H9 (cell line): ENCODE results near the gene TMEM273. TPM values are rescaled to one million over a fixed set of nuclear protein-coding genes. Genes with fewer than 3 reads are reported as not detected.

ENCODE experiments used
- DNase-seq: peaks from one replicate; pipeline ENCODE4 v3.0.0-alpha.2; 2017
- H2AFZ ChIP-seq: one replicate; pipeline ENCODE4 v1.6.1; 2013; ENCODE audit warnings: mild to moderate bottlenecking, low read length, control low read depth, moderate library complexity
- H2AK5ac ChIP-seq: 2 replicates; pipeline ENCODE4 v1.6.1; 2013; ENCODE audit warnings: low read length, control low read depth, mixed read lengths; ENCODE audit not compliant: insufficient read length
- H2BK120ac ChIP-seq: one replicate; pipeline ENCODE4 v1.6.1; 2013; ENCODE audit warnings: low read depth, mild to moderate bottlenecking, low read length, control low read depth, inconsistent platforms; ENCODE audit not compliant: poor library complexity, severe bottlenecking
- H2BK12ac ChIP-seq: 2 replicates; pipeline ENCODE4 v1.6.1; 2013; ENCODE audit warnings: low read length, control low read depth, mixed read lengths, low read depth; ENCODE audit not compliant: insufficient read length
- H2BK15ac ChIP-seq: 2 replicates; pipeline ENCODE4 v1.6.1; 2013; ENCODE audit warnings: low read depth, low read length, control low read depth
- H2BK20ac ChIP-seq: one replicate; pipeline ENCODE4 v1.6.1; 2013; ENCODE audit warnings: low read depth, mild to moderate bottlenecking, low read length, control low read depth, inconsistent platforms; ENCODE audit not compliant: poor library complexity, severe bottlenecking
- H2BK5ac ChIP-seq: 2 replicates; pipeline ENCODE4 v1.6.1; 2013; ENCODE audit warnings: low read length, control low read depth, mixed read lengths; ENCODE audit not compliant: insufficient read length
- H3K14ac ChIP-seq: 2 replicates; pipeline ENCODE4 v1.6.1; 2013; ENCODE audit warnings: low read length, control low read depth; ENCODE audit not compliant: insufficient read depth
- H3K18ac ChIP-seq: 2 replicates; pipeline ENCODE4 v1.6.1; 2013; ENCODE audit warnings: low read depth, mild to moderate bottlenecking, mixed read lengths, low read length, control low read depth; ENCODE audit not compliant: insufficient read length
- H3K23ac ChIP-seq: 2 replicates; pipeline ENCODE4 v1.6.1; 2013; ENCODE audit warnings: low read length, control low read depth, mixed read lengths, low read depth; ENCODE audit not compliant: insufficient read length
- H3K23me2 ChIP-seq: 2 replicates; pipeline ENCODE4 v1.6.1; 2013; ENCODE audit warnings: low read depth, mild to moderate bottlenecking, mixed read lengths, low read length, control low read depth; ENCODE audit not compliant: insufficient read length, poor library complexity, severe bottlenecking
- H3K27ac ChIP-seq: 2 replicates; pipeline ENCODE4 v1.5.1; 2013; ENCODE audit warnings: low read length, control low read depth, mixed read lengths, low read depth; ENCODE audit not compliant: insufficient read length
- H3K27me3 ChIP-seq: 2 replicates; pipeline ENCODE4 v1.6.1; 2013; ENCODE audit warnings: low read length, control low read depth, inconsistent platforms; ENCODE audit not compliant: insufficient read depth
- H3K4ac ChIP-seq: 2 replicates; pipeline ENCODE4 v1.6.1; 2013; ENCODE audit warnings: low read depth, mild to moderate bottlenecking, control low read depth, inconsistent platforms, low read length, moderate library complexity
- H3K4me1 ChIP-seq: 2 replicates; pipeline ENCODE4 v1.6.1; 2013; ENCODE audit warnings: low read length, control low read depth, inconsistent platforms; ENCODE audit not compliant: insufficient read depth
- H3K4me2 ChIP-seq: 2 replicates; pipeline ENCODE4 v1.6.1; 2013; ENCODE audit warnings: low read length, control low read depth, mixed read lengths; ENCODE audit not compliant: insufficient read length, insufficient read depth
- H3K56ac ChIP-seq: 2 replicates; pipeline ENCODE4 v1.6.1; 2013; ENCODE audit warnings: low read depth, mild to moderate bottlenecking, mixed read lengths, low read length, control low read depth; ENCODE audit not compliant: insufficient read length
- H3K79me1 ChIP-seq: 2 replicates; pipeline ENCODE4 v1.6.1; 2013; ENCODE audit warnings: low read depth, mild to moderate bottlenecking, moderate library complexity, low read length, control low read depth, inconsistent platforms; ENCODE audit not compliant: insufficient read depth, poor library complexity, severe bottlenecking
- H3K79me2 ChIP-seq: 2 replicates; pipeline ENCODE4 v1.6.1; 2013; ENCODE audit warnings: low read length, control low read depth, inconsistent platforms; ENCODE audit not compliant: insufficient read depth
- H3K9ac ChIP-seq: 2 replicates; pipeline ENCODE4 v1.6.1; 2013; ENCODE audit warnings: low read length, control low read depth, mixed read lengths; ENCODE audit not compliant: insufficient read length; ENCODE audit errors: extremely low read depth
- H3K9me3 ChIP-seq: one replicate; pipeline ENCODE4 v1.6.1; 2013; ENCODE audit warnings: low read depth, low read length, inconsistent platforms; ENCODE audit not compliant: control insufficient read depth
- H3T11ph ChIP-seq: one replicate; pipeline ENCODE4 v1.6.1; 2013; ENCODE audit warnings: mild to moderate bottlenecking, low read length, control low read depth, inconsistent platforms
- H4K20me1 ChIP-seq: one replicate; pipeline ENCODE4 v1.6.1; 2013; ENCODE audit not compliant: control insufficient read depth, insufficient read length, insufficient read depth
- H4K5ac ChIP-seq: 2 replicates; pipeline ENCODE4 v1.6.1; 2013; ENCODE audit warnings: low read depth, mild to moderate bottlenecking, mixed read lengths, low read length, control low read depth; ENCODE audit not compliant: insufficient read length
- H4K8ac ChIP-seq: replicated peaks from 2 replicates; pipeline ENCODE4 v1.6.1; 2013; ENCODE audit warnings: low read length, control low read depth, mixed read lengths, low read depth; ENCODE audit not compliant: insufficient read length
- H4K91ac ChIP-seq: 2 replicates; pipeline ENCODE4 v1.6.1; 2013; ENCODE audit warnings: low read depth, mild to moderate bottlenecking, moderate library complexity, mixed read lengths, low read length, control low read depth; ENCODE audit not compliant: insufficient read length
- H3K27ac Mint-ChIP-seq, 3 experiments: 2 replicates in 2 of 3; 3 replicates in 1 of 3; pipeline ENCODE4 v1.8.0; 2020 to 2021; ENCODE audit warnings: mixed read lengths in 3 of 3, mild to moderate bottlenecking in 1 of 3, moderate library complexity in 1 of 3
- H3K27me3 Mint-ChIP-seq: 2 replicates; pipeline ENCODE4 v1.8.0; 2021; ENCODE audit warnings: low read depth, mild to moderate bottlenecking, moderate library complexity, mixed read lengths
- H3K36me3 Mint-ChIP-seq, 3 experiments: 2 replicates in 2 of 3; 3 replicates in 1 of 3; pipeline ENCODE4 v1.8.0; 2020 to 2021; ENCODE audit warnings: low read depth in 3 of 3, mixed read lengths in 3 of 3; ENCODE audit not compliant: insufficient read depth in 1 of 3
- H3K4me1 Mint-ChIP-seq, 2 experiments: 2 replicates each; pipeline ENCODE4 v1.8.0; 2020; ENCODE audit warnings: mixed read lengths in 2 of 2
- H3K4me3 Mint-ChIP-seq, 2 experiments: 2 replicates in 1 of 2; 3 replicates in 1 of 2; pipeline ENCODE4 v1.8.0; 2020 to 2021; ENCODE audit warnings: mild to moderate bottlenecking in 2 of 2, mixed read lengths in 2 of 2, moderate library complexity in 1 of 2
- H3K9me3 Mint-ChIP-seq, 2 experiments: 2 replicates in 1 of 2; 3 replicates in 1 of 2; pipeline ENCODE4 v1.8.0; 2020; ENCODE audit warnings: mild to moderate bottlenecking in 2 of 2, mixed read lengths in 2 of 2, moderate library complexity in 1 of 2
- WGBS: extraction: QIAGEN DNeasy Blood & Tissue Kit; methylation state at CpG from one replicate; pipeline ENCODE4 v1.1.7; 2013; ENCODE audit warnings: missing lambda C conversion rate, low lambda C conversion rate, mixed read lengths; ENCODE audit not compliant: insufficient read length; ENCODE audit errors: extremely low coverage; 5-methylcytosine and 5-hydroxymethylcytosine counted together
- total RNA-seq: library from RNA; stranded (reverse); gene quantifications from 2 replicates; pipeline ENCODE4 v1.2.1, GENCODE V29; 2021
- TF ChIP-seq, protein P1 (sequence below): fragments of 200-600 bp; sonication (generic); conservative IDR thresholded peaks from 3 replicates; pipeline ENCODE4 v1.8.0; 2021; ENCODE audit warnings: antibody characterized with exemption, mild to moderate bottlenecking

TMEM273 gene
- total RNA-seq, 1 experiment from 2014 or later = not detected

DNA sequence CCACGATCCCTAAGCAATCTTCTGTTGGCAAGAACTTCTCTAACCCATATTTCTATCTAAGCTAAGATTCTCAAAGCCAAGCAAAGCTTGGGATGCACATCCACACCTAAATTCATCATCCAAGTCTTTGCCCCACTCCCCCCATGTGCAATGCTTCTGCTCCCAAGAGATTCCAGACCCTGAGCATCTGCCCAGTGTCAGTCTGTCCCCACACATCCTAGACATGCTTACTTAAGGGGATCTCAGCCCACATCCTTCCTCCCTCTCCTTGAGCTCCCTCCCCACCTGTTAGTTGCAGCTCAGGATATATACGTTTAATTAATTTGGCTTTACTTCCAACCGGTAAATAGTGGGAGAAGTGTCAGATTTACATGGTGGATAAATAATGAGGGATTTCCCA is 17.0 kb upstream of the TMEM273 start:
- H3K4me1 Mint-ChIP-seq = no peaks in the 10 kb centered on the region
- no peaks in the 10 kb centered on the region for H3K79me1 ChIP-seq
- no peaks in the 10 kb centered on the region; the same call in 1 of the 2 replicates for H3K4me1 ChIP-seq
- H2BK20ac ChIP-seq = no peak overlapping the region
- H2BK5ac ChIP-seq = no peak overlapping the region
- H3K36me3 Mint-ChIP-seq = no peaks in the 10 kb centered on the region; a peak in 1 of 7 replicates
- no peak overlapping the region for H3K27ac Mint-ChIP-seq
- no peaks in the 10 kb centered on the region for H4K20me1 ChIP-seq
- TF ChIP-seq, protein P1, sequence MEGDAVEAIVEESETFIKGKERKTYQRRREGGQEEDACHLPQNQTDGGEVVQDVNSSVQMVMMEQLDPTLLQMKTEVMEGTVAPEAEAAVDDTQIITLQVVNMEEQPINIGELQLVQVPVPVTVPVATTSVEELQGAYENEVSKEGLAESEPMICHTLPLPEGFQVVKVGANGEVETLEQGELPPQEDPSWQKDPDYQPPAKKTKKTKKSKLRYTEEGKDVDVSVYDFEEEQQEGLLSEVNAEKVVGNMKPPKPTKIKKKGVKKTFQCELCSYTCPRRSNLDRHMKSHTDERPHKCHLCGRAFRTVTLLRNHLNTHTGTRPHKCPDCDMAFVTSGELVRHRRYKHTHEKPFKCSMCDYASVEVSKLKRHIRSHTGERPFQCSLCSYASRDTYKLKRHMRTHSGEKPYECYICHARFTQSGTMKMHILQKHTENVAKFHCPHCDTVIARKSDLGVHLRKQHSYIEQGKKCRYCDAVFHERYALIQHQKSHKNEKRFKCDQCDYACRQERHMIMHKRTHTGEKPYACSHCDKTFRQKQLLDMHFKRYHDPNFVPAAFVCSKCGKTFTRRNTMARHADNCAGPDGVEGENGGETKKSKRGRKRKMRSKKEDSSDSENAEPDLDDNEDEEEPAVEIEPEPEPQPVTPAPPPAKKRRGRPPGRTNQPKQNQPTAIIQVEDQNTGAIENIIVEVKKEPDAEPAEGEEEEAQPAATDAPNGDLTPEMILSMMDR = no peak
- no peaks in the 10 kb centered on the region for H3K27me3 ChIP-seq
- no peak for DNase-seq
- H2BK12ac ChIP-seq = no peak overlapping the region
- no peak overlapping the region for H3K14ac ChIP-seq
- no peak overlapping the region for H2BK15ac ChIP-seq
- H3K18ac ChIP-seq = no peak overlapping the region
- peaks cover 0 to 13% of the 10 kb centered on the region in 2 experiments; a peak in 1 of 5 replicates for H3K9me3 Mint-ChIP-seq
- no peak overlapping the region for H4K8ac ChIP-seq
- H3K79me2 ChIP-seq = no peaks in the 10 kb centered on the region
- H4K91ac ChIP-seq = no peak overlapping the region
- no peak overlapping the region for H3K4ac ChIP-seq
- no peak overlapping the region for H3K23ac ChIP-seq
- no peaks in the 10 kb centered on the region for H3K23me2 ChIP-seq
- no peak overlapping the region for H3K56ac ChIP-seq
- no peak overlapping the region for H3K9ac ChIP-seq
- no peak overlapping the region for H3K4me2 ChIP-seq
- H4K5ac ChIP-seq = no peak overlapping the region
- no peak overlapping the region for H2AK5ac ChIP-seq
- H3K27me3 Mint-ChIP-seq = peaks cover 24% of the 10 kb centered on the region
- no CpG with 5 or more reads among the region's 3 CpGs for WGBS
- H2BK120ac ChIP-seq = no peak overlapping the region
- H3T11ph ChIP-seq = no peak overlapping the region
- no peak overlapping the region for H2AFZ ChIP-seq
- H3K4me3 Mint-ChIP-seq = no peak overlapping the region
- H3K27ac ChIP-seq = no peak overlapping the region
- H3K9me3 ChIP-seq = no peaks in the 10 kb centered on the region
